ENCODE measurements around the gene CYBC1. TPM values are rescaled to one million over a fixed set of nuclear protein-coding genes. Genes with fewer than 3 reads are reported as not detected.

CYBC1 gene
- total RNA-seq, 1 donor from 2014 or later = 31.3 TPM

DNA sequence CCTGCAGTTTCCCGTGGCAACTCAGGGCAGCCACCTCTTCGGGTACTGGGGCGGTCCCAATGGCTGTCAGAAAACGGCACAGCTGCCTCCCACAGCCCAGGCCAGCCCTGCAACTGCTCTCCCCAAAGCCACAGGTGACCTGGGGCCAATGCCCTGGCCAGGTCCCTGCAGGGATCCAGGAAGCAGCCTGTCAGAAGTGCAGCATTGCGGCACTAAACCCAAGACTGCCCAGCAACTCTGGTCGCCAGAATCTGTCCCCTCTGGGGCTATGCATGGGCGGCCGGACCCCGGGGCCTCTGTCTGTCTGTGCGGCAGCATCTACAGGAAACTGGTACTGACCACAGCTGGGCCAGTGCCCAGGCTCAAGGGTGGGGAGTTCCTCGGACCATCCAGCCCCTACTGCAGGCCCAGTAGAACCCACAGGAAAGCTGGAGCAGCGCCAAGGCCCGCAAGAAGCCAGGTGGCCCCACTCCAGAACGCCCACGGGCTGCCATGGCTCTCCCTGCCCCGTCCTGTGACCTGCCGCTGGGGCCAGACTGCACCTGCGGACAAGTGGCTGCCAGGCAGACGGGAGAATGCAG is 5.5 kb downstream of the CYBC1 start:
- TF ChIP-seq, protein P1, sequence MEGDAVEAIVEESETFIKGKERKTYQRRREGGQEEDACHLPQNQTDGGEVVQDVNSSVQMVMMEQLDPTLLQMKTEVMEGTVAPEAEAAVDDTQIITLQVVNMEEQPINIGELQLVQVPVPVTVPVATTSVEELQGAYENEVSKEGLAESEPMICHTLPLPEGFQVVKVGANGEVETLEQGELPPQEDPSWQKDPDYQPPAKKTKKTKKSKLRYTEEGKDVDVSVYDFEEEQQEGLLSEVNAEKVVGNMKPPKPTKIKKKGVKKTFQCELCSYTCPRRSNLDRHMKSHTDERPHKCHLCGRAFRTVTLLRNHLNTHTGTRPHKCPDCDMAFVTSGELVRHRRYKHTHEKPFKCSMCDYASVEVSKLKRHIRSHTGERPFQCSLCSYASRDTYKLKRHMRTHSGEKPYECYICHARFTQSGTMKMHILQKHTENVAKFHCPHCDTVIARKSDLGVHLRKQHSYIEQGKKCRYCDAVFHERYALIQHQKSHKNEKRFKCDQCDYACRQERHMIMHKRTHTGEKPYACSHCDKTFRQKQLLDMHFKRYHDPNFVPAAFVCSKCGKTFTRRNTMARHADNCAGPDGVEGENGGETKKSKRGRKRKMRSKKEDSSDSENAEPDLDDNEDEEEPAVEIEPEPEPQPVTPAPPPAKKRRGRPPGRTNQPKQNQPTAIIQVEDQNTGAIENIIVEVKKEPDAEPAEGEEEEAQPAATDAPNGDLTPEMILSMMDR (IDR thresholded peaks at IDR 0.05; ENCODE audit: insufficient read depth, low read length, severe bottlenecking) = no peak
- Histone ChIP-seq H3K4me3 (ENCODE audit: low read depth, low read length) (no peak overlapping the region), H3K27me3 (ENCODE audit: control insufficient read depth, insufficient read depth, low read length) (no peaks in the 10 kb centered on the region), H3K36me3 (ENCODE audit: control insufficient read depth, insufficient read depth, low read length) (peaks cover 9% of the 10 kb centered on the region)
- FAIRE-seq = no peak
- DNase-seq (ENCODE audit: low read depth) = no peak

- FAIRE-seq (no peak), DNase-seq (ENCODE audit: low read depth) (no peak)
- Histone ChIP-seq H3K36me3 (ENCODE audit: control insufficient read depth, insufficient read depth, low read length) (peaks cover 9% of the 10 kb centered on the region), H3K27me3 (ENCODE audit: control insufficient read depth, insufficient read depth, low read length) (no peaks in the 10 kb centered on the region), H3K4me3 (ENCODE audit: low read depth, low read length) (no peak overlapping the region)
- TF ChIP-seq, protein P1 (IDR thresholded peaks at IDR 0.05; ENCODE audit: insufficient read depth, low read length, severe bottlenecking) = no peak
Measured at GRCh38 chr17:82444284-82444893, 6.2 kb downstream of the CYBC1 start.

DNA sequence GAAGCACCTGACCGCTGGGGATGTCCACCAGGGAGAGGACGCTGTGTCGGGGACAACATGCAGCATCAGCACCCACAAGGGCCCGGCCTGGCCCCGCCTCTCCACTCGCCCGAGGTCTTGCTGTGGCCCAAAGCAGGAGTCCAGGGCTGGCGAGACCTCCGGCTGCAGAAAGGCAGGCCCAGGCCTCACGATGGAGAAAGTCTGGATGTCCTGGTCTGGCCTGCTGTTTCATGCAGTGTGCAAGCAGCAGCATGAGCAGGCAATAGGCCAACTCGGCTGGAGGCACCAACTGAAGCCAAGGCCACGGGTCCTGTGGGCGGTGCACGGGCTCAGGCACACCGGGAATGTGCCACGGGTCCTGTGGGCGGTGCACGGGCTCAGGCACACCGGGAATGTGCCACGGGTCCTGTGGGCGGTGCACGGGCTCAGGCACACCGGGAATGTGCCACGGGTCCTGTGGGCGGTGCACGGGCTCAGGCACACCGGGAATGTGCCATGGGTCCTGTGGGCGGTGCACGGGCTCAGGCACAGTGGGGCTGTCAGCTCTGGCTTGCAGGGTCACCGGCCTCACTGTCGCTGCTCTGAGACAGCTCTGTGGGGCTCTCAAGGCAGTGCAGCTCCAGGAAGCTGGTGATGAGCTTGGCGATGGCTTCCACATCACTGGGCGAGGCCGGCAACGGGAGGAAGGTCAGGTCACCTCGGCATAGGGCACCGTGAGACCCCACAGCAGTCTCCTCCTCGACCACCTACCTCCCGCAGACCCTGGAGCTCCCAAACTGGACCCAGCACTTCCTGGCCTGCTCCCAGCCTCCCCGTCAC is 6.9 kb downstream of the CYBC1 start:
- no peaks in the 10 kb centered on the region for H3K27me3 ChIP-seq (ENCODE audit: control insufficient read depth, insufficient read depth, low read length)
- DNase-seq (ENCODE audit: low read depth) (no peak), FAIRE-seq (peak; percentile 40)
- no peak overlapping the region for H3K4me3 ChIP-seq (ENCODE audit: low read depth, low read length)
- TF ChIP-seq, protein P1 (IDR thresholded peaks at IDR 0.05; ENCODE audit: insufficient read depth, low read length, severe bottlenecking) = no peak
- peaks cover 9% of the 10 kb centered on the region for H3K36me3 ChIP-seq (ENCODE audit: control insufficient read depth, insufficient read depth, low read length)

- FAIRE-seq (no peak), DNase-seq (ENCODE audit: low read depth) (no peak)
- TF ChIP-seq, protein P1 (IDR thresholded peaks at IDR 0.05; ENCODE audit: insufficient read depth, low read length, severe bottlenecking) = no peak
- Histone ChIP-seq H3K4me3 (ENCODE audit: low read depth, low read length) (no peak overlapping the region), H3K27me3 (ENCODE audit: control insufficient read depth, insufficient read depth, low read length) (no peaks in the 10 kb centered on the region), H3K36me3 (ENCODE audit: control insufficient read depth, insufficient read depth, low read length) (peaks cover 9% of the 10 kb centered on the region)
Measured at GRCh38 chr17:82442643-82443464, 7.7 kb downstream of the CYBC1 start.

DNA sequence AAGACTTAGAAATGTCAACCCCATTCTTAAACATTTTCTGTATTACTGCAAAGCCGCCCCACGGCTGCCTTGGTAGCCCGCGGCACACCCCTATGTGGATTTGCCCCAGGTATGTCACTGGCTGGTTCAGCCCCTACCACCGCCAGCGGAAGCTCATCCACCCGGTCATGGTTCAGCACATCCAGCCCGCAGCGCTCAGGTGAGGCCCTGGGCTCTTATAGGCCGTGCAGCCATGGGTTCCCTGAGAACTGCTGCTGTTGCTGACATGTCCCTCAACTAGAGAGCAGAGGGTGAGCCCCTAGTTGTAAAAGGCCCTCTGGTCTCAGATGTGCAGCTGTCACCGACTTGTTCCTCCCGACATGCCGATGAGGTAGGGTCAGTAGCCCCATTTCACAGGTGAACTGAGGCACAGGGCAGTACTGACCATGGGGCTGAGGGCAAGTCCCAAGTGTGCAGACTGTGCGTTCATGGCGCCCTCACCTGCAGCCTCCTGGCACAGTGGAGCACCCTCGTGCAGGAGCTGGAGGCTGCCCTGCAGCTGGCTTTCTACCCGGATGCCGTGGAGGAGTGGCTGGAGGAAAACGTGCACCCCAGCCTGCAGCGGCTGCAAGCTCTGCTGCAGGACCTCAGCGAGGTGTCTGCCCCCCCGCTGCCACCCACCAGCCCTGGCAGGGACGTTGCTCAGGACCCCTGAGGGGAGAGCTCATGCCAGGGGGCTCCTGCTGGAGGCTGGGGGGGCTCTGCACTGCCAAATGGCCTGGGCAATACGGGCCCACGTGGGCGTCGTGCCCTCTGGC is 8.7 kb downstream of the CYBC1 start:
- no peaks in the 10 kb centered on the region for H3K27me3 ChIP-seq (ENCODE audit: control insufficient read depth, insufficient read depth, low read length)
- FAIRE-seq (peak; percentile 47), DNase-seq (ENCODE audit: low read depth) (no peak)
- H3K4me3 ChIP-seq (ENCODE audit: low read depth, low read length) = no peak overlapping the region
- peaks cover 8% of the 10 kb centered on the region for H3K36me3 ChIP-seq (ENCODE audit: control insufficient read depth, insufficient read depth, low read length)
- TF ChIP-seq, protein P1 (IDR thresholded peaks at IDR 0.05; ENCODE audit: insufficient read depth, low read length, severe bottlenecking) = no peak

Data from bronchial epithelial cell (primary cell).